Parathyroid adenoma (tissue), 2 donors: ENCODE measurements around the gene CACNA1D.

ENCODE experiments used
- H2AFZ ChIP-seq: fragments of 300-600 bp; sonication (generic); one replicate; pipeline ENCODE4 v1.7.0; 2017; ENCODE audit warnings: antibody characterized with exemption, mild to moderate bottlenecking
- H3K27ac ChIP-seq: fragments of 300-600 bp; sonication (generic); one replicate; pipeline ENCODE4 v1.7.0; 2017
- H3K27me3 ChIP-seq: fragments of 300-600 bp; sonication (generic); one replicate; pipeline ENCODE4 v1.7.0; 2017; ENCODE audit warnings: low read length; ENCODE audit not compliant: control insufficient read depth, insufficient read depth
- H3K36me3 ChIP-seq: fragments of 300-600 bp; sonication (generic); one replicate; pipeline ENCODE4 v1.7.0; 2017; ENCODE audit warnings: low read length; ENCODE audit not compliant: control insufficient read depth, insufficient read depth
- H3K4me1 ChIP-seq: fragments of 300-600 bp; sonication (generic); one replicate; pipeline ENCODE4 v1.7.0; 2017; ENCODE audit warnings: control low read depth
- H3K4me2 ChIP-seq: fragments of 300-600 bp; sonication (generic); one replicate; pipeline ENCODE4 v1.7.0; 2017; ENCODE audit warnings: low read length
- H3K4me3 ChIP-seq: fragments of 300-600 bp; sonication (generic); one replicate; pipeline ENCODE4 v1.7.0; 2017; ENCODE audit warnings: low read depth, low read length
- H3K79me2 ChIP-seq: fragments of 300-600 bp; sonication (generic); one replicate; pipeline ENCODE4 v1.7.0; 2017; ENCODE audit warnings: control low read depth
- H3K9ac ChIP-seq: fragments of 300-600 bp; sonication (generic); one replicate; pipeline ENCODE4 v1.7.0; 2017; ENCODE audit warnings: mild to moderate bottlenecking
- H3K9me3 ChIP-seq: fragments of 300-600 bp; sonication (generic); one replicate; pipeline ENCODE4 v1.7.0; 2017; ENCODE audit warnings: low read length; ENCODE audit not compliant: control insufficient read depth
- CTCF ChIP-seq: fragments of 300-600 bp; sonication (generic); IDR thresholded peaks from one replicate; pipeline ENCODE4 v1.7.0; 2017; ENCODE audit warnings: antibody characterized with exemption, mild to moderate bottlenecking
- donor health status: primary hyperparathyroidism.

The CACNA1D gene

GRCh38 chr3:53713626-53714025, 219.2 kb downstream of the CACNA1D start:
- no peak overlapping the region for H3K9ac ChIP-seq
- H3K27ac ChIP-seq, result no peak overlapping the region
- H3K36me3 ChIP-seq, result no peaks in the 10 kb centered on the region
- no peaks in the 10 kb centered on the region for H3K79me2 ChIP-seq
- peaks cover 6% of the 10 kb centered on the region for H3K4me1 ChIP-seq
- TF ChIP-seq CTCF, result no peak
- H2AFZ ChIP-seq, result no peak overlapping the region
- no peaks in the 10 kb centered on the region for H3K27me3 ChIP-seq
- no peaks in the 10 kb centered on the region for H3K9me3 ChIP-seq
- H3K4me3 ChIP-seq, result no peak overlapping the region
- no peak overlapping the region for H3K4me2 ChIP-seq

GRCh38 chr3:53715815-53716483, 221.5 kb downstream of the CACNA1D start:
- no peak overlapping the region for H3K27ac ChIP-seq
- no peaks in the 10 kb centered on the region for H3K36me3 ChIP-seq
- no peak overlapping the region for H3K4me3 ChIP-seq
- no peaks in the 10 kb centered on the region for H3K27me3 ChIP-seq
- no peaks in the 10 kb centered on the region for H3K79me2 ChIP-seq
- H2AFZ ChIP-seq, result no peak overlapping the region
- H3K9ac ChIP-seq, result no peak overlapping the region
- H3K9me3 ChIP-seq, result no peaks in the 10 kb centered on the region
- H3K4me2 ChIP-seq, result no peak overlapping the region
- no peak for TF ChIP-seq CTCF
- H3K4me1 ChIP-seq, result no peaks in the 10 kb centered on the region

- TF ChIP-seq CTCF, result no peak
Observed at GRCh38 chr3:53716998-53717397, 222.6 kb downstream of the CACNA1D start.

GRCh38 chr3:53718462-53718861, 224.1 kb downstream of the CACNA1D start:
- H2AFZ ChIP-seq, result no peak overlapping the region
- H3K9me3 ChIP-seq, result no peaks in the 10 kb centered on the region
- H3K27me3 ChIP-seq, result no peaks in the 10 kb centered on the region
- no peaks in the 10 kb centered on the region for H3K4me1 ChIP-seq
- no peak overlapping the region for H3K4me2 ChIP-seq
- no peak for TF ChIP-seq CTCF
- H3K9ac ChIP-seq, result no peak overlapping the region
- H3K4me3 ChIP-seq, result no peak overlapping the region
- no peak overlapping the region for H3K27ac ChIP-seq
- no peaks in the 10 kb centered on the region for H3K36me3 ChIP-seq
- H3K79me2 ChIP-seq, result no peaks in the 10 kb centered on the region

More at GRCh38 chr3:53716998-53717397, 222.6 kb downstream of the CACNA1D start:
- Histone ChIP-seq H3K4me3 (no peak overlapping the region), H3K79me2 (no peaks in the 10 kb centered on the region), H3K27me3 (no peaks in the 10 kb centered on the region), H3K9ac (no peak overlapping the region), H3K36me3 (no peaks in the 10 kb centered on the region), H2AFZ (no peak overlapping the region), H3K27ac (no peak overlapping the region), H3K9me3 (no peaks in the 10 kb centered on the region), H3K4me2 (no peak overlapping the region), H3K4me1 (no peaks in the 10 kb centered on the region)

- Histone ChIP-seq H3K9me3 (no peaks in the 10 kb centered on the region), H3K4me1 (no peaks in the 10 kb centered on the region), H2AFZ (no peak overlapping the region), H3K4me3 (no peak overlapping the region), H3K9ac (no peak overlapping the region), H3K27me3 (no peaks in the 10 kb centered on the region), H3K79me2 (no peaks in the 10 kb centered on the region), H3K36me3 (no peaks in the 10 kb centered on the region), H3K4me2 (no peak overlapping the region), H3K27ac (no peak overlapping the region)
- no peak for TF ChIP-seq CTCF
Observed at GRCh38 chr3:53719796-53720195, 225.4 kb downstream of the CACNA1D start.
